Posterior vena cava (tissue), 2 donors: ENCODE data around the gene RFX4. TPM values are rescaled to one million over a fixed set of nuclear protein-coding genes. Genes with fewer than 3 reads are reported as not detected.

Experiments
- DNase-seq: peaks from one replicate; pipeline ENCODE4 v3.0.0-alpha.2; 2020; ENCODE audit warnings: low spot score
- intact Hi-C, 2 donors: fragments of 100-400 bp; cut with DNase I; formaldehyde crosslinking; loops; one replicate each; pipeline versions ENCODE4 v1.14.1 to v1.14.2; 2022 to 2023
- total RNA-seq, 2 donors: library from RNA; stranded (reverse); fragmentation: NEBNext Ultra II Directional; extraction: Animal tissue kit (Norgen Biotek cat#: 25700); gene quantifications; one replicate each; pipeline ENCODE4 v1.2.1, GENCODE V29; 2021
- donor health status: DM: yes; HTN: yes; CAD: no.
- donor health status: DM: yes; HTN: yes; CAD: no.

The RFX4 gene
- total RNA-seq, 2 donors from 2014 or later: not detected

DNA sequence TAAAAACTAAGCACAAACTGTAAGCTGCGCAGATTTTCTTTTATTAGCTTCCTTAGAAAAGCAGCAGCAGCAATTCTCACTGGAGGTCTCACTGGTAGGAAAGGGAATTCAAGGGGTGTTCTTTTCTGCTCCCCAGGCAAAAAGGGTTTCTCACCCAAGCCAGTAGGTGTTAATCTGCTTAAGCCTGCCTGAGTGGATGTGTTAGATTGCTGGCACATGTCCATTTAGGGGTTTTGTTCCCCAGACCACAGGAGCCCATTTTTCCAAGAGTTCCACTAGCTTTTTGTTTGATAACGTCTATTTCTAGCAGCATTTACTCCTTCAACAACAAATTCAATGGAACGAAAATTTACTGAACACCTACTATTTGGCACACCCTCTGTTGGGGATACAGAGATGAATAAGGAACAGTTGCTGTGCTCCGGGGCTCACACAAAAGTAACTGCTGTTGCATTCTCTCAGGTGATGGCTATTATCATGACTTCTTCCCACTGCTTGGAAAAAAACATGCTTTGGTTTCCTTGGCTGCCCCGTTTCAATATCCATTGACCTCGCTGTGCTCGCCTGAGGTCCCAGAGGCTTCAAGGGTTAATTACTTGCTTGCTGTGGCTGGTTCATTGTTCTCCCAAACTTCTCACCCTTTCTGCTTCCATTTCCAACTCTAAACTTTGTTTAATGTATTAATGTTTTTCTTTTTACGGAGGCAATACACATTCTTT lies 160.6 kb downstream of the RFX4 start:
- intact Hi-C loops: no loop called here
- DNase-seq: no peak

DNA sequence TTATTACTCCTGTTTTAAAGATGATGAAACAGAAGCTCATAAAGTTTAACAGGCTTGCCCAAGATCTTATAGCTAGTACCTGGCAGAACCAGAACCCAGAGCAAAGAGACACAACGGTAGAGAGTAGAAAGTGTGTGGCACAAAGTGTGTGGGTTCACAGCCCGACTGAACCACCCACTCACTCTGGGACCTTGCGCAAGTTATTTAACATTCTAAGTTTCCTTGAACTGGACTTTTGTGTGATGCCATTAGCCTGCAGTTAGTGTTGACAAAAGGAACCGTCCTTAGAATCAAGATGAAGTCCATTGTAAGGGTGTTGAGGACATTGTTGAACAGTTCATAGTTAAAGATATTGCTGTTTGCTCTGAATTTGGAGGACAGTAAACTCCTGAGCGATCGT lies 161.8 kb downstream of the RFX4 start:
- no peak for DNase-seq
- intact Hi-C loops: no loop called here

DNA sequence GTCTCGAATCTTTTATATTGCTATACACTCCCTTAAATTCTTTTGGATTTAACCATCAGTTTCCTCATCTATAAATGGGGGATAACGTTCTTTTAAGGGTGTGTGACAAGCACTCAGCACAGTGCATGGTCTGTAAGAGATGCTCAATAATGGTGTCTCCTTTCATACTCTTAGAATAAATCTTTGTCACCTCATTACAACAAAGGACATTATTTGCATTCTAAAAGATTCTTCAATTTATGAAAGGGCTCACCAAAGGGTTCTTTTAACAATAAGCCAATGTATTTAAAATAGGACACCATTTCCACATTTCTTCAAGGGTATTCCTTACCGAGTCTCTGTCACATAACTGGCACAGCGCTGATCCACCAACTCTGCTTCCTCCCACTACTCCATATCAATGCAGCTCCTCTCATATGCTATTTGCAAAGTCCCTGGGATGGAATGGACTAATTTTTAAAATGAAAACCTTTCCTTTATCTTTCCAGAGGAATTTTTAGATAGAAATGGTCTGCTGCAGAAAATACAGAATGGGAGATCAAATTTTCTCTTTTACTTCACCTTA lies 162.5 kb downstream of the RFX4 start:
- DNase-seq: no peak

DNA sequence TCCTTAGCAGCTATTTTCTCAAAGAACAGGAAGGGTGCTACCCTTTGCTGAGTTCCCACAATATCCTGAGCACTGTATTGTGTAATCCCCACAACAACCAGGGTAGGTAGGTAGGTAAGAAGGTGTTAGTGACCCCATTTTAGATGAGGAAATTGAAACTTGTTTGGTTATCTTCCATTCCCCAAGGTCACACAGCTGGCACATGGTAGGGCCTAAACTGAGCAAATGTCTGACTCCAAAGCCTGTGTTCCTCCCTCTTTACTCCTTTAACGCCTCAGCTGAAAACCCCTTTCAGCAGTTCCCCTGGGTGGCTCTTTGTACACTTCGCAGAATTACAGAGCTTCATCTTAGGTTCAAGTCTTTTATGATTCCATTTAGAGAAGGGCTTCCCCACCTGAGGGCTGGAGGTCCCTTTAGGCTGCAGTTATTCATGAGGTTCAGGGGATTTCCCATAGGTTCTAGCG lies 165.2 kb downstream of the RFX4 start:
- no peak for DNase-seq
- intact Hi-C loops: no loop called here

More for the DNA sequence above, 162.5 kb downstream of the RFX4 start:
- intact Hi-C loops: no loop called here

DNA sequence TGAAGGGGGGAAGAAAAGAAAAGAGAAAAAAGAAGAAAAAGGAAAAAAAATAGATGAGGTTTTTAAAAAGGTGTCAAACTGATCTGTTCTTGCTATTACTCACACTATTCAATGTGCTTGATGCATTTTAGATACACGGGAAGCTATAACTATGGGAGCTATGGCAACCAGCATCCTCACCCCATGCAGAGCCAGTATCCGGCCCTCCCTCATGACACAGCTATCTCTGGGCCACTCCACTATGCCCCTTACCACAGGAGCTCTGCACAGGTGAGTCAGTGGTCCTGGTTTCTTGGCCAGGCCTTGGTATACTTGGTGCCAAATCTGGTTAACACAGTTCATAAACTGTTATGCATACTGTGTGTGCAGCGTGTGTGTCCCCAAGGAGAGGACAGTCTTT lies 167.7 kb downstream of the RFX4 start:
- no peak for DNase-seq
- intact Hi-C loops: no loop called here

DNA sequence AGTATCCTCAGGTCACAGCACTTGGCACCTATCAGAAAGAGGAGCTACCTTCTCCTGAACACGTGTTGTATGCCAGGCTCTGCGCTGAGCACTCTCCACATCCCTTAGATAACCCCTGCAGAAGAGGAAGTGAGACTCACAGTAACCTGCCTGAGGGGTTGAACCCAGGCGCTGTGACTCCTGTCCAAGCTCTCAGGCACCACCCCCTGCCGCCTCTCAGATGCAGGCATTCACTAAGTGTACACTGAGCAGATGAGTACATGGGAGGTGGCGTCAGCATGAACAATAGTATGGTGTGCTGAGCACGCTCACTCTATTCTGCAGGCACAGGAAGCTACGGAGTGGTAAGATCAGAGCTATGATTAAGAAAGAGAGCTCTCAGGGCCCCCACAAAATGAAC lies 170.7 kb downstream of the RFX4 start:
- no peak for DNase-seq
- intact Hi-C loops: no loop called here

DNA sequence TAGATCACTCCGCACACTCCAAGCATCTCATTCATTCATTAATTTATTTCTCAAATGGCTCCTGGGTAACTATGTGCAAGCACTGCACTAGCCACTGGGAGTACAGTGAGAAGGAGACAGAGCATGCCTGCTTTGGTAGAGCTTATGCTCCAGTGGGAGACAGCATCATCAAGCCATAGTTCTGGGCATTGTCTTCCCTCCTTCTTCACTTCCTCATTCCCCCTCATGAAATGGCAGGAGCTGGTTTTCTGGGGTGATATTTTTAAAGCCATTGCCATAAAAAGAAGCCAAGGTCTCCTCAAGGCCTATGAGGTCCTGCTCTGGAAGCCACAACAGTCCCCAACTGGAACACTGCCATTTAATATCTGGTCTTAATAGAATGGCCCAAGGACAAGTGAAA lies 171.5 kb downstream of the RFX4 start:
- no peak for DNase-seq
- intact Hi-C loops: no loop called here

DNA sequence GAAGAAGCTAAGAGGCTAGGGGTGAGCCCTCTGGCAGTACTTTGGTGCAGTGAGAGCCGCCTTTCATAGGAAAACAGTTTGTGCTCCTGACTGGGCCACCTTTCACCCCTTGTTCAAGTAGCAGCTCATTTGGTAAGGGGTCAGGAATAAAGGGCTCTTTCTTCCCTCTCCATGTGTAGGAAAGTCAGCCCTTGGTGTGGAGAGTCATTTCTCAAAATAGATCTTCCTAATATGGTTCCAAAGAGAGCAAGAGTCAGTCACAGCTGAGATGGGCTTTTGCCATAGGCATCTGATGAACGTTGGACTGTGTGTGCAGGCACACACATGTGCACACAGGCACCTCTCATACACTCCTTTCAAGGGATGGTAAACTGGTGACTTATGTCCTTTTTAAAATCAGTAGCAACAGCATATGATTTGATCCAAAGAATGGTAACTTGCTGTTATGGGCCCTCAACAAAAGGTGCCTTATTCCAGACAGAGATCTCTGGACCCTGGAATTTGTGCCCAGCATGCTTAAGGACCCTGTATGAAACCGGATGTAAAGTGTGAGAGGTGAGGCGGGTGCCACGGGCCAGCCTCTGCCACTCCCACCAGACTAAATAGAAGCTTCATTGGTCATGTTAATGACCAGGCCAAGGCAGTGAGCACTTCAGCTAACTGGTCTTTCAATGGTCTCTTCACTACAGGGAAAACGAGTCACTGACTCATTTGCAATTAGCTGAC lies 175.0 kb downstream of the RFX4 start:
- intact Hi-C loops: no loop called here
- DNase-seq: no peak

DNA sequence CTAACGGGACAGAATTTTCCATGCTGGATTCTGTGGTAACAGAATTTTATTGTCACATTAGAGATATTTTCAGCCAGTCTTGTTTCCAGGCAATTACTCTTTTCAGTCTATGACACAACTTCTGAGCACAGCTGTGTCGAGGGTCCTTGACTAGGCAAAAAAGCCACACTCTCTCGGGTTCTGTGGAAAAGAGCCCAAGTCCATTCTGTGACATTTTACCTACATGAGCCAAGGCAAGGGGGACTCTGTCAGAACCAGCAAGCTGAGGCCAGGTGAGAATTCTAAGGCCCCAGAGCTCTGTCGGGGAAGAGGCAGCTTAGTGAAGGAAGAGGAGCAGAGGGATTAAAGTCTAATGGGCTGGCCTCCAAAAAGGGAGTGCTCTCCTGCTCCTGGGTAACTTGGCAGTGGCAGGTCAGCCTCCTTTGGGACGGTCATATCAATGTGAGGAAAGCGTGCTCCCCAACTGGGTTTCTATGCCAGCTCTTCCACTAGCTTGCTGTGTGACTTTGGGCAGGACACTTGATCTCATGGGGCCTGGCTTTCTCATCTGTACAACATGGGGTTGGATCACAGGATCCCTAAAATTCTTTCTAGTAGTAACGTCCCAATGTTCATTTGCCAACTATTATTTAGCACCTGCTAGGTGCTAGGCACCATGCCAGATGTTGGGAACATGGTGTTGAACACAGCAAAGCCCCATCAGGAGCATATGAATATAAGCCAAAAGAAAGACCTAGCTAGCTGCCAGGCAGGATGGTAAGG lies 175.7 kb downstream of the RFX4 start:
- peak; percentile 66 for DNase-seq
- intact Hi-C loops: no loop called here

DNA sequence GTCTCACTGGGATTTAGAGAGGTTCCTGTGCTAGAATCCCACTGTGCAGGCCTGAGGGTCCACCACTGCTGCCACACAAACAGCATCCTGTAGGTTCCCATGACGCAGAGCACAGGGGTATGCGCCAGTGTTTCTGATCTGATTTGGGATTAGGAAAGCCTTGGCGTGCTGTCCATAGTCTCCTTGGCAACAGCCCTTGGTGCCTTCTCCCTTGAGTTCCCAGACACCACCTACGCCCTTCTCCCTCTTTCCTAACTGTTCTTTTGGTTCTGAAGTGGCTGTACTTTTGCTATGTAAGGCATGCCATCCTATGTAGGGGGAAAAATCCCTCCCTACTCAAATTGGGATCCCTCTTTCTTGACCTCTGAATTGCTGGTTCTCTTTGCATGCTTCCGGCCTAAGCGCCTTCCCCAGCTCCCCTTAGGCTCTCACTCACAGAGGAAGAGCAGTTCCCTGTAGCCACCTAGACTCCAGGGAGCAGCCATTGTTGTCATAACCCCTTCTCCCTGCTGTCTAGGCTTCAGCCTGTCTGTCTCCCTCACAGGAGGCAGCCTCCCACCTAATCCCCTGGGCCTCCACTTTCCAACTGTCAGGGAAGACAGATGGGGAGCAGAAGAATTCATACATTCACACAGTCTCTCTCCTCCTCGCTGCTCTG lies 176.9 kb downstream of the RFX4 start:
- intact Hi-C loops: no loop called here
- DNase-seq: peak; percentile 85

DNA sequence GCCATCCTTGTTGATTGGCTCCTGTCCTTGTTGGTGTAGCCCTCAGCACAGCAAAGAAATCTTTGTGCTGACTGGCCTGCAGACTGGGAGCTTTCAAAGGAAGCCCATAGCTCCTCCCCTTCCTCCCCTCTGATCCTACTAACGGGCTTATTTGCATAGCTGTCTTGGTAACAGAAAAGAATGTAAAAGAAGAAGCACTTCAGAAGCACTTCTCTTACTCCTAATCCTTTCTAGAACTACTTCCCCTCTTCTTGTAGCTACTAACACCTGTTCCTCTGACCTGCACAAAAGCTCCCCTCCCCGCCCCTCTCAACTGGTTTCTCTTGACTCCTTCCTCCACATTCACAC lies 177.4 kb downstream of the RFX4 start:
- intact Hi-C loops: no loop called here
- peak; percentile 66 for DNase-seq

DNA sequence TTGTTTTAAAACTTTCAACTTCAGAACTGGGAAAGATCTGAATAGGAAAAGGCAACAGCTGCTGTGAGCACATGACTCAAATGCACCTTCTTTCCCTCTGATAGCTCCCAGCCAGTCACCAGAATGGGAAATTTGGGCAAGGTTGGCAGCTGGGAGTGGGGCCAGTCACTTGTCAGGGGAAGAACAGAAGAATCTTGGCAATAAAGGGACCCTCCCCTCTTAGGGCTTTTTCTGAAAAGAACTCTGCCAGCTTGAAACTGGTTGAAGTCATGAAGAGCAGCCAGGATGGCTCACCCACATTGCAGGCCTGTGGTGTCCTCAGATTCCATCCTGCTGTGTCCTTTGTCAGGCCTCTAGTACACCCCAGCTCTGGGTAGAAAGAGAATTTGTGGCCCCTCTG lies 181.4 kb downstream of the RFX4 start:
- intact Hi-C loops: no loop called here
- no peak for DNase-seq

DNA sequence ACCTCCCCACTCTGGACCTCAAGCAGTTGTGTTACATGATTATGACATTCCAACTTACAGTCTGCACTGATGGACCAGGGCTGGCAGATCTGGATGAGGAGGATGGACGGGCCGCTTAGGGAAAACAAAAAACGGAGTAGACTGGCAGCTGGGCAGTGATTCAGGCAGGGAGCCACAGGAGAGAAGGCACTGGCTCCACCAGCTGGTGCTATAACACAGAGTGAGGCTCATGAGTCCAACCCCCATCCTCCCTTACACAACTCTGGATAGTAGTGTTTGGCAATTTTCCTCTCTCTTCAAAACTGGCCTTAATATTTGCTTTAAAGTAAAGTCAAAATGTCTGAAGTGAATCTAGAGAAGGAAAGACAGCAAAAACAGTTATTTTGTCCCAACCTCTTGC lies 181.9 kb downstream of the RFX4 start:
- intact Hi-C loops: no loop called here

DNA sequence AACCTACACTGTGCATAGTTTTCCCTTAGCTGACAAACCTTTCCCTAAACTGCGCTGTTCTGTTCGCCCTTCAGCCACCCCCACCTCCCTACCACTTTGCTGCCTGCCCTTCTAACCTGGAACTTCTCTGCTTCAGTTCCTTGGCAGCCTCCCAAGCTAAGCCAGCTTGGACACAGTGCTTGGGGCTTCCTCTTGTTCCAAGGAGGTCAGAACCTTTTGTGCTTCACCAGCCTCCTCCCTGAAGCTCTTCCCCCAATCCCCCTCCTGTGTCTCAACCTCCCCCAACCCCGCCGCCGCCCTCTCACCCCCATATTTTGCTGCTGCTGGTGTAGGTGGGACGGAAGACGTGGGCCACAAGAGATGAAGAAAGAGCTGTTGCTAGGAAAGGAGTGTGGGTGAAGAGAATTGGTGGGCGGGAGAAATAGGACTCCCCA lies 183.6 kb downstream of the RFX4 start:
- intact Hi-C loops: no loop called here
- DNase-seq: no peak

More for the DNA sequence above, 181.9 kb downstream of the RFX4 start:
- DNase-seq: no peak

DNA sequence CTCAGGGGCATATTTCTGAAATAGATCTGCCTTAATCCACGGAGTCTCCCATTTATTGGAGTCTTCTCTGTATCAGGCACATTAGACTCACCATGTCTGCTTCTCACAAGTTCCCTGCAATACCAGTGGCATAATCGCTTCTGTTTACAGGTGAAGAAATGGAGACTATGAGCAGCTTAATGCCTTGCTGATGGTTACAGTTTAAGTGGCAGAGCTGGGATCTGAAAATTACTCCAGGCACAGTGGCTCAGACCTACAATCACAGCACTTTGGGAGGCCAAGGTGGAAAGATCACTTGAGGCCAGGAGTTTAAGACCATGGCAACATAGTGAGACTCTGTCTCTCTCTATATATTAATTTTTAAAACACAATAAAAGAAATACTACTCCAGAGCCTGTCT lies 184.4 kb downstream of the RFX4 start:
- DNase-seq: no peak
- intact Hi-C loops: no loop called here

DNA sequence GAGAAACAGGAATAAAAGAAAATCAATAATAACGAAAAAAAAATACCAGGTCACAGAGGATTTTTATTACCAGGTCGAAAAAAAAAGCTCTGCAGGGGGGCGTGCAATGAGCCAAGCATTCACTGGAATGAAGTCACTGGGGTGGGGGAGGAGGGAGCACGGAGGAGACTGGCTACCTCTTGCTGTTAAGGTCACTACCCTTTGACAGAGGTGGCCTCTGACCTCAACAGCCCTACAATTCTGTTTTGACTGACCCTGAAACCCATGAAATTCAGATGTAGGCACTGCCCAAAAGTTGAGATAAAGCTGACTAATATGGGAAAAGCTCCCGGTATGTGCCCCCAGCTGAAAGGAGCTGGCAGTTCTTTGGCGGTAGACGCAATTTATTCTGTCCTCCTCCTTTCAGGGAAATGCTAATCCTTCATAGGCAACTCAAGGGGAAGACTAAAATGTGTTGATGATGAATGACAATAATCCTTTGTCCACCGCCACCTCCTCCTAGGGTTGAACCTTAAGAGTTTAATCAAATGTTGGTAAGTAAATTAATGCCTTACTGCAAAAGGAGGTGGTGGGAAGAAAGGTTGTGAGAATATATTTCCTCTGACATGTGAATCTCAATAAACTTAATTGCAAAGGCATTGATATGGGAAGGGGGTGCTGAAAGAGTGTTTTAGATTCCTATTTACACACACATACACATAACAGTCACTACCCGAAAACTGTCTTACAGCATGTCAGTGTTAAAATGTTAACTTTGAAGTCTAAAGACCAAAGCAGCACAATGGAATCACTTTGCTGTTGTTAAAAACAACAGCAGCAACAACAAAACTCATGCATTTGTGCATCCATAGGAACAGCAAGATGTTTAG lies 185.4 kb downstream of the RFX4 start:
- intact Hi-C loops: no loop called here

DNA sequence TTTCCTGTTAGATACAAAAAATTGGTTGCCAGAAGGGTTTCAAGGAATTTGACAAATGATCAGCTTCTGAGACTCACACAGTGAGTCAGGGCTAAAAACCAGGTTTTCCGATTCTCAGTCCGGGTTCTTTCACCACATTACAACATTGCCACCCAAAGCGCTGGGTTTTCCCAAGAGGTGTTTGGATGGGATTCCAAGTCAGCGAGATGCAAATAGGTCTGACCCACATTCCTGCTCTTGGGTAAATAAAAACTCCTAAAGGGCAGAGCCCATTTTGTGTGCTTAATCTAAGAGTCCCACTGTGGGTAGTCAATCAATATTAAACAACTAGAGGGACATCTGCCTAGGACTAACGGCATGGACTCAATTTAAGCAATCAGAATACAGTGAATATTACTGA lies 186.3 kb downstream of the RFX4 start:
- intact Hi-C loops: no loop called here
- no peak for DNase-seq

More for the DNA sequence above, 185.4 kb downstream of the RFX4 start:
- DNase-seq: no peak

DNA sequence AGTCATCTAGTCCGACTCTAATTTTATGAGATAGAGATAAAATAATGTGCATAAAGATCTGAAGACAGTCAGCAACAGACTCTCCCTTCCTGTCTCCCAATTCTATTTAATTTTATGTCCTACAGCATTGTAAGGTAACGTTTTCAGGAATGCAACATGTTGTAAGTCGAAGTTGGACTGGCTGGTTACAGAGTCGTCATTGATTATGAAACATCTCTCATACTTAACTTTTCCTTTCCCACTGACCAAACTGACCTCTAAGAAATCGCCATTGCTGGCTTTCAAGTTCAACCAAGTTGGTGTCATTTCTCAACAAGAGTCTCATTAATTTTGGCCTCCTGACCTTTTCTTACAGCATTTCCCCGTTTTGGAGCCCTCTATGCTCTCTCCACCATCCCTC lies 186.7 kb downstream of the RFX4 start:
- DNase-seq: no peak
- intact Hi-C loops: no loop called here

DNA sequence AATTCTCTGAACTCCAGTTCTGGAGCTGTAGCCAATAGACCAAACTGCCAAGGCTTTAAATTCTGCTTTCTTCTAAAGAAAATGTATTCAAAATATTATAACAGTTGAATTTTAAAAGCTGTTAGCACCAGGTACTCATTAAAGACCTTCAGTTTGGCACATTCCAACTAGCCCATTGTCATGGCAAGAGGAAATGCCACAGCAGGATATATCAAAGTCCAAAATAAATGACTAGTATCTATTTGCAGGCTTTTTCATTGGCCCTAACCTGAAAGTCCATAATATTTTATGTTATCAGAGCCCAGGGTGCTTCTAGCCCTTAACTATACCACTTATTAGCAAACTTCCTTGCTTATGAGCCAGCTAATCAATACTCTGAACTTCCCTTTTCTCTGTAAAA lies 188.6 kb downstream of the RFX4 start:
- no peak for DNase-seq
- intact Hi-C loops: no loop called here
